Left forelimb (tissue), 1 donor: ENCODE results near the gene ERC2.

Experiments used
- DNase-seq: peaks from one replicate; pipeline ENCODE4 v3.0.0-alpha.2; 2018; ENCODE audit warnings: low spot score

Gene ERC2

DNA sequence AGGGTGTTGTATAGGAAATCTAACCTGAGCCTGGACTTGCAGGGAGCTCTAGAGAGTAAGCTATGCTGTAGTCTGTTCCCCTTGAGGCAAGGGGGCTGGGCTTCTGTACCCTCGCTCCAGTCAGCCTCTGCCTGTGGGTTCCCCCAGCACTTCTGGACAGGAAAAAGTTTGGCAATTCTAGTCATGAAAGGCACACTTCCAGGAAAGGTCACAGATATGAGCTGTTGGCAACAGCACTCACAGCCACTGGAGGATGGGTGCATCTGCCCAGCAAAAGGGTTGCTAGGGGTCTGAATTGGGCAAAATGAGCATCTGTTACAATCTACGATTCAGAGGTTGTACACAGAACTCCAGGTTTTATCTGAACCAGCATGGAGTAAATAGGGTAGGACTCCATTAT lies 281.2 kb downstream of the ERC2 start:
- DNase-seq = no peak

DNA sequence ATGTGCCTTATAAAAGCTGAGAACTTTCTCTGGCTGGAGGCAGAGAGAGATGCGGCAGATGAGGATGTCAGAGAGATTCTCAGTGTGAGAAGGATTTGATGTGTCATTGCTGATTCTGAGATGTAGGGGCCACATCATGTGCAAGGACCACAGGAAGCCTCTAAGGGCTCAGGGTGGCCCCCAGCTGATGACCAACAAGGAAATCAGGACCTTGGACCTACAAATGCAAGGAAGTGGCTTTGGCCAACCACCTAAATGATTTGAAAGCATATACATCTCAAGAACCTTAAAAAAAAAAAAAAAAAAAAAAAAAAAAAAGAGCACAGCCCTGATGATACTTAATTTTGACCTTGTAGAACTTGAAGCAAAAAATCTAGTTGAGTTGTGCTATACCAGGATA lies 282.4 kb downstream of the ERC2 start:
- no peak for DNase-seq

DNA sequence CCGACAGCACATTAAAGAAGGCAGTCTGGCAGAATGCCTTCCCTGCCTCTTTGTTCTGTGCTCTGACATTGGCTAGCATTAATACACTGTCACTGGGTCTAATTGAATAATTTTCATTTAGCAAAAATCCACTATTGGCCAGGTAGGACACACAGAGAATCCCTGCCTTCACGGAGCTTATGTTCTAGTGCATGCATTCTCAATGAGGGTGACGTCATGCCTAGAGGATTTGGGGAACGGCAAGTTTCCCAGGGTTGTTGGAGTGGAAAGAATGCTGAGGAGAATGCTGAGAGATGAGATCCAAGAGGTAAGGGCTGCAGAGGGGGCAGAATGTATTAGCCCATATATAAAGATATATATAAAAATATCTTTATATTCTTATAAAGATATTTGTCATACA lies 284.7 kb downstream of the ERC2 start:
- no peak for DNase-seq

DNA sequence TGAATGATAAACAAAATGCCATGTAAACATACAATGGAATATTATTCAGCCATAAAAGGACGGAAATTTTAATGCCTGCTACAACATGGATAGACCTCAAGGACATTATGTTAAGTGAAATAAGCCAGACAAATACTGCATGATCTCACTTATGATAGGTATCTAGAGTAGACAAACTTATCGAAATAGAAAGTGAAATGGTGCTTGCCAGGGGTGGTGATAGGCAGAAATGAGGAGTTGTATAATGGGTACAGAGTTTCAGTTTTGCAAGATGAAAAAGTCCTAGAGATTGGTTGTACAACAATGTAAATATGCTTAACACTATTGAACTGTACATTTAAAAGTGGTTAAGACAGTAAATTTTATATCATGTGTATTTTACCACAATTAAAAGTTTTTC lies 287.8 kb downstream of the ERC2 start:
- no peak for DNase-seq

DNA sequence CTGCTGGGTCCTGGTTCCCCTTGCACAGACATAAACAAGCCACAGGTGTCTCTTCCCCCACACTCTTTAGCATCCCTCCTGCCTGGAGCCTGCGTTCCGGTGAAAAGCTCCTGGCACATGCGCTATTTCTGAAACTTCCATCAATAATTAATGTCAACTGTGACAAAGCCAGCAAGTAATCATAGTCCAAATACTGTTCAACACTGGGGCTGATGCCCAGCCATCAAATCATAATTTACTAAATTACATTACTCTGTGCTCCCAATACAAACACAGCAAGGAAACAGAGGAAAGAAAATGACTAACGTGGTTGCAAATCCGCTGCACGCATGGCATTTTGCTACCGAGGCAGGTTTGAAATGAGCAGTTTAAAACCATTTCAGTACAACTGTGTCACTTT lies 294.7 kb downstream of the ERC2 start:
- no peak for DNase-seq

DNA sequence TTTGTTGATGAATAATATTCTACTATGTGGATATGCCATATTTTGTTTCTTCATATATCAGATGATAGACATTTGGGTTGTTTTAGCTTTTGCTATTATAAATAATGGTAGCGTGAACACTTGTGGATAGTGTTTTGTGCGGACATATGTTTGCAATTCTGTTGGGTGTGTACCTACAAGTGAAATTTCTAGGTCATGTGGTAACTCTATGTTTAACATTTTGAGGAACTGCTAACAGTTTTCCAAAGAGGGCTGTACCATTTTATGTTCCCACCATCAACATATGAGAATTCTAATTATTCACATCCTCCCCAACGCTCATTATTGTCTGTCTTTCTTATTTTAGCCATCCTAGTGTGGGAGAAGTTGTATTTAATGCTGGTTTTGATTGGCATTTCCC lies 303.8 kb downstream of the ERC2 start:
- DNase-seq = no peak

DNA sequence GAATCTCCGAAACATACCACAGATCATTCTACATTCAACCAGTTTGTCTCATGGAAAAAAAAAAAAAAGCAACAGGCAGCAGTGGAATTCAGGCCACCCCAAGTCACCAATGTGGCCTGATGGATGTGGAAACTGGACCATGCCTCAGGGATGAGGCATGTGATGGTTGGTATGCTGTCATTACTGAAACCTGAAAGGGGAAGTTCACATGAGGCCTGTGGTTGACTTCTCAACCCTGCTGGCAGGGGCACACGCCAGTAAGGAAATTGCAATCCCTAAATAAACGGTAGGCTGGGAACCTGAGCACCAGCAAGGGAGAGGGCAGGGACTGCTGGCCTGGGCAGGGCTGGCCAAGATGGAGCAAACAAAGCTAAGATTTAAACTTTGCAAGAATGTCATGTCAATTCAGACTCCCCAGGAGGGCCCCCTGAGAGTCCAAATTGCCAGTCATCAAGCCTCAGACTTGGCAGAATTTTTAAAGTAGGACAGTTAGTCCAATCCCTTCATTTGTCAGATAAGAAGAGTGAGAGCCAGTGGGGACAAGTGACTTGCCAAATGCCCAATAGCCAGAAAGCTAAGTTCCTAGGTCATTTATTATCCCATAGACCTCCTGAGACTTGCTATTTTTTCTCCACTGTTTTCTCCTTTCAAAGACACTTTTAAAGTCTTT lies 310.4 kb downstream of the ERC2 start:
- DNase-seq = peak; percentile 65

DNA sequence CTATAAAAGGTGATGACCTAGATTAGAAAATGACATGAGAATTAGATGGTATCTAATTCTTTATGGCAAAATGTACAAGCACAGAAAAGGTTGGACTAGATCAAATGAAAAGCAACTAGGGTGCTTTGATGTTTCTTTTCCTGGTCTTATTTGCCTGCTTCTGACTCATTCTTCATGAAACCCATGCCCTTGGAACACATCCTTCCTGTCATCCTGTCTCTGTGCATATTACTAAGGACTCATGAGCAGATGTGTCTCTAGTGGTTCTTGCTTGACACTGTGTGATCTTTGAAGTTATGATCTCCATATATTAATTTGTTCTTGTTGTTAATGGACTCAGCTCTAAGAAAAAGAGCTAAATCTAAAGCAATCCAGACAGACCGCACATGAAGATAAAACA lies 314.0 kb downstream of the ERC2 start:
- no peak for DNase-seq

DNA sequence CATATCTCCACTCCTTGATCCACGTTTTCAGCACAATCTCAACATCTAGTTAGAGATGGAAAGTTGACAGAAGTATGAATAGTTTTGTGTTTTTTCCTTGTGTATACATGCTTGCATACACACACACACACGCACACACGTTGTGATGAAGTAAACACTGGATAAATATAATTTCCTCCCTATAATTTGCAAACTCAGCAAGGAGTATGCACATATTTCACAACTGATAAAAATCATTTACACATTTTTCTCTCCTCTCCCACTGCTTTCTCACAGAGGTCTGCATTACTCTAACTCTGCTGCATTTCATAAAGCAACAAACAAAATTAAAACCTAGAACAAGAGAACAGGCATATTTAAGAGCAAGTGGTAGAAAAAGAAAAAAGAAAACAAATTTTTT lies 320.9 kb downstream of the ERC2 start:
- DNase-seq = no peak

DNA sequence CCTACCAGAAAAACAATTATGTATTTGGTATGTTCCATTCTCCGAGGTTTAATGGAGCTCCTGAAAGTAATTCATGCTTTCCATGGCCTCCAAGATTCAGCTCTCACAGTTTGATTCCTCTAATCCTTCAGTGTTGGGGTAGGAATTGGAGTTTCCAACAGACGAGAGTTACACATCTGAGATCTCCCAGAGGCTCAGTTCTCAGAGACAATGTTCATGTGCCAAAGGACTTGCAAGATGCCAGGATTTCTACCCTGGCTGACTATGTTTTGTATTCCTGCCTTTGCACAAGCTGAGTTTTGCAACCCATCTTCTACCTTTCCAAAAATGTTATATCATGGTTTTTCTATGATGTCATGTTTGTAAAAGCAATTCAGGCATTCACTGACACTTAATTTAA lies 322.9 kb downstream of the ERC2 start:
- DNase-seq = no peak

DNA sequence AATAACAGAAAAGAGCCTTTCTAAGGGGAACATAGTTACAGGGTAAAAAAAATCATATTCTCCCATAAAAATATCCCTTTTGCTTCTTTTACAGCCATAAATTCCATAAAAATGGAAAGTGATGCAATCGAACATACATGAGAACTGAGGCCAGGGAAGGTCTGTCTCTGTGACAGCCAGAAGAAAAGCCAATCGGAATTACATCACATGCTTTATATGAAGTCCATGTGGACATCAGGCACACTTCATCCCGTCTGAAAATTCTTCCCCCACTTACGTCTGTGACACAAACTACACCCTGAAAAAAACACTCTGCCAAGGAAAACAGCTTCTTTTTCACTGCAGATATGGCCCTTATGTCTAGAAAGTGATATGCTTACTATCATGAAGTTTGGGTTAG lies 323.5 kb downstream of the ERC2 start:
- no peak for DNase-seq

DNA sequence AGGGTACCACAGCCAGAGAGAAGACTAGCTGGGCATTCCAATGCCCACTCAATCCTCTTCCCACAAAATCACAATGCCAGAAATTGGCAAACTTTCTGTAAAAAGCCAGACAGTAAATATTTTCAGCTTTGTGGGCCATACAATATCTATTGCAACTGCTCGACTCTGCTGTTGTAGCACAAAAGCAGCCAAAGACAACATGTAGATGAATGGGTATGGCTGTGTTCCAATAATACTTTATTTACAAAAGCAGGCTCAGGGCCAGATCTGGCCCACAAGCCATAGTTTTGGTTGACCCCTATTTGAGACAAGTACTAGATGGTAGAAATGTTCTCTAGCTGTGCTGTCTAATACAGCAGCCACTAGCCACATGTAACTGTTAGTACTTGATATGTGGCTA lies 330.9 kb downstream of the ERC2 start:
- no peak for DNase-seq

DNA sequence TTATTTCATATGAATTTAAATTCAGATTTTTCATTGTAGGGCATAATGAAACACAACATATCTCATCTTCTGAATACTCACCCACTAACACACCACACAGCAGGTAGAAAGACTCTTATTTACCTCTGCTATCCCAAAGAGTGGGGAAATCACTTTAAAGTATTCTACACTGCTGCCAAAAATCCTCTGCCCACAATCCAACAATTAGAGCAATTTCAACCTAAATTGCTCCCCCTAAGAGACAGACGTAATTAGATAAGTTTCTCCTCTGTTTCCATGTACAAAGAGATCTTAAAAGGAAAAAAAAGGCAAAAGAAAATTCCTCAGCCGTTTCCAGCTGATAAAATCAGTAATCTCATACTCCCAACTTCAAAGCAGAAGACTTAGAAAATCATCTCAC lies 331.8 kb downstream of the ERC2 start:
- no peak for DNase-seq

DNA sequence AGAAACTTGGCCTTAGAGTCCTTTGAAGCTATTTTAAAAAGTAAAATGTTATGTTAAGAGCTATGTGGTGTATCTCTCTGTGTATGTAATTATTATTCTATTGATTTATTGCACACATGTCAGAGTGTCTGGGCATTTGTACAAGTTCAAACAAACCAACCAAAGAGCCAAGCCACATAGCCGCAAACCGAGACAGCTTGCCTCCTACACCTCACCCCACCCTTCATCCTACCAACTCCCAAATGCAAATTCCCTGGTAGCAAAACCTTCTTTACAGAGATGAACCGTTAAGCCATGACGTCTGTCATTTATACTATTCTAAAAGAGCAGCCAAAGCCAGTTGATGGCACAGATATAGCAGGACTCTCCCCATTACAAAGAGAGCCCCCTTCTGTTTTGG lies 332.3 kb downstream of the ERC2 start:
- DNase-seq = no peak

DNA sequence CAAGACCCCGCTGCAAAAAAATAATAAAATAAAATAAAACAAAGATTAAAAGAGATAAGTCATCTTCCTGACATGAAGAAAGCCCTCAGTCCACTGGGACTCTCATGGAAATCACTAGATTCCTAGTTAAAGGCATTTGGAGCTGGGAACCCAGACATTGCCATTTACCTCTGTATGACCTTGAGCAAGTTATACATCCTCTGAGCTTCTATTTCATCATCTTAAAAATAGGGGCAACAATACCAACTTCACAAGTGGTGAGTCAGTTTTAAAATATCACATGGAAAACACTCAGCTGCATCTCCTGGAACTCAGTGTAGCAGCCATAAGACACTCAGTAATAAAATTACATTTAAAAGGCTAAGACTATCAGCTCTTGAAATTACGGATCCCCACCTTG lies 334.8 kb downstream of the ERC2 start:
- DNase-seq = no peak

DNA sequence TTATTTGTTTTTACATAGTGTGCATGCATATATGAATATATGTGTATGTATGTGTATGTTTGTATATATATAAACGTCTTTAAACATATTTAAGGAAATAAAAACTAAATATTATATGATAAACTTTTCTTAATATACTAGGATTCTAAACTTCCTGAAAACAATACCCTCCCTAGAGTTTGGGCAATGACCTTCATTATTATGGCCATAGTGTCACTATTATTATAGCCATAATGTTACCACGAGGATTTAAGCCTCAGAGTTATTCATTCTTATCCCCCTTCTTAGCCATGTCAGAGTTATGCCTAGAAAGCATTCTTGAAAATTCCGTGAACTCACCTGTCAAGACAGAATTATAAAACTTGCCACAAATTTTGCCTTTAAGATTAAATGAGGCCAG lies 335.5 kb downstream of the ERC2 start:
- no peak for DNase-seq

DNA sequence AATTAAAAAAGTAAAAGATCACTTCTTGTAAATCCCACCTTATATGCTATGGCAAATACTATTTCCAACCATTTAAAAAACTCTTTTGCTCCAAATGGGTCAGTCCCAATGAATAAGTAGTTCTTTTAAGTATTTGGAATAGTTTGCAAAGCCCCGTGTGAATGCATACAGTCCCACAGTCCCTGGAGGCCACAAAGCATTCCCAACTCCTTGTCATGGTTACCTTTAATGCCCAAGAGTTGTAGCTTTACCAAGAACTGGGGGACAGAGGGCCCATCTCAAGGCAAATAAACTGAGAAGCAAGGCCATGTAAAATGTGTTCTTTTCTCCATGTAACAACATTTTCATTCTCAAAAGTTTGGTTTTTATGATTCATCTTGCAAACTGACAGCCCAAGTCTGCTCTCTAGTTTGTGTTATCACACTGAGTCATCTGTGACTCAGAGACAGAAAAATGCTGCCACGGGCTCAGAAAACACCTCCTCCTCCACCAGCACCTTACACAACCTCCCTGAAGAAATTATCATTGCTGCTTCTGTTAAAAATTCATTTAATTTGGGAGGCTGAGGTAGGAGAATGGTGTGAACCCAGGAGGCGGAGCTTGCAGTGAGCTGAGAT lies 336.2 kb downstream of the ERC2 start:
- DNase-seq = no peak

DNA sequence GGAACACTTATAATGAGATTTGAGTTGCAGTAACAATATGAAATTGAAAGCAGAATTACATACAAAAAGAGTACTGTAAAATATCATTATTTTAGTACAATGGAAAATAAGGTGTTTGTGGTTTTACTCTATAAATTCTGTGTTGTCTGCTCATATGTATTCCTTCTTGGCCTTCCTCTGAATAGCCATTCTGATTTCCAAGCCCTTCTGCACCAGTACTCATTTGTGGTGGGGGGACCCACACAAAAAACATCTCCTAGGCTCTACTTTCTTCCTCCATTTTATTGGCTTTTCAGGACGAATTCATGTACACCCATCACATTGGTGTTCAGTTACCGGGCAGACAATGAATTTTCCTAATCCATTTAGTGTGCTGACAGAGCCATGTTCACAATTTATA lies 338.2 kb downstream of the ERC2 start:
- DNase-seq = no peak

DNA sequence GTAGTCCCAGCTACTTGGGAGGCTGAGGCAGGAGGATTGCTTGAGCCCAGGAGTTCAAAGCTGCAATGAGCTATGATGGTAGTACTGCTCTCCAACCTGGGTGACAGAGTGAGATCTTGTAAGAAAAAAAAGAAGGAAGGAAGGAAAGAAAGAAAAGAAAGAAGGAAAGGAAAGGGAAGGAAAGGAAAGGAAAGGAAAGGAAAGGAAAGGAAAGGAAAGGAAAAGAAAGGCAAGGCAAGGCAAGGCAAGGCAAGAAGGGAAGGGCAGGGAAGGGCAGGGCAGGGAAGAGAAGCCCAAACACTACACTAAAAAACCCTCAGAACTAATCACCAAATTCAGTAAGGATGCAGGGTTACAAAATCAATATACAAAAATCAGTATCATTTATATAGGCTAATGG lies 341.6 kb downstream of the ERC2 start:
- DNase-seq = no peak

DNA sequence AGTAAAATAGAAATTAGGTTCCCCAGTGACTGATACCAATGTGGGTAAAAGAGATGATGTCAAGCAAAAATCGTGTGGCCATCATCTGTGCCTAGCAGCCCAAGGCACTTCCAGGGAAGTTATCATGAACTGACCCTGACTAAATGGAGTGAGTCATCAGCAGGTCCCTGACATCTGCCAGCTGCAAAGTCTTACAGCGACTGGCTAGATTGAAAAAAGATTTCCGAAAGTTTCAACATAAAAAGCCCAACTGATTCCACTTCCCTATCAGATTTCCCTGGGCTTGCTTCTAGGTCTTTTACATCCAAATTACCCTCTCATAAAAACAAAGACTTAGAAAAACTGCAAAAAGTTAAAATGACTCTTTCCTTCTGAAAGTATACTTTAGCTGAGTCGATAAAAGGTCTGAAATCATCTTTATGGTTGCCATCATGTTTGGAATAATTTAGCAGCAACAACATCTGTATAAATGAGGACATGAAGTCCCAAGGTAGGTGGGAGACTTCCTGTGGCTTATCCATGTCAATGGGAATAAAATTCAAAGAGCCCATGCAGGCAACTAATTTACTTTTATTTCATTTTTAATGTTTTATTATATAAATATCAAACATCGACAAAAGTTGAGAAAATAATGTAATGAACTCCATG lies 342.8 kb downstream of the ERC2 start:
- DNase-seq = no peak

DNA sequence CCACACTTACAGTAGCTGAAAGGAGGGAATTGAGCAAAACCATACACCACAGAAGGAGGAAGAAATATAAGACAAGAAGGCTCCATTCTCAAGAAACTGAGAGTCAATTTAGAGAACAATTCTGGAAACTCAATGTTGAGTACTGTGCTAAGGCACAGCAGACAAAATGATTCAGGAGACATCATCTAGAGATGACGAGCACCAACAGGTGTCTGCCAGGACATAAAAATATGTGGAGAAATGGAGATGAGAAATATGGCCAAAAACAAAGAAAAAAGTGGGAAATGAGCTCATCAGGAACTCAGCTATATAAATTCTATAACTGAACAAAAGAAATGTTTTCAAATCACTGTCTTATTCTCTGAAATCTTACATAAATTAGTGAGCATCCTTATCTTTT lies 343.7 kb downstream of the ERC2 start:
- DNase-seq = no peak

DNA sequence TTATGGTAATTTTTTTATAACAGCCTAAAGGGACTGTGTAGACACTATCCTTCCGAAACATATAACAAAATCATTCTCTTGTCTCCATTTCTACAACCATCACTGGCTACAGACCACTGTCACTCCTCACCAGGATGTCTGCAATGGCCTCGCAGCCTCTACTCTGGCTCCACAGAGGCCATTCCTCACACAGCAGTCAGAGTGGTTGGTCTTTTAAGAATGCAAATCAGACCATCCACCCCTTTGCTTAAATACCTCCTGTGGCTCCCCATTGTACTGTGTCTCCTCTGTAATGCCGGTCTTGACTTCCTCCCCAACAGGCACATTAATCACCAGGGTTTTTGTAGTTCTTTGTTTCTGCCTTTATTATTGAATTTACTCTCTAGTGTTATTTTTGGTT lies 344.8 kb downstream of the ERC2 start:
- no peak for DNase-seq

DNA sequence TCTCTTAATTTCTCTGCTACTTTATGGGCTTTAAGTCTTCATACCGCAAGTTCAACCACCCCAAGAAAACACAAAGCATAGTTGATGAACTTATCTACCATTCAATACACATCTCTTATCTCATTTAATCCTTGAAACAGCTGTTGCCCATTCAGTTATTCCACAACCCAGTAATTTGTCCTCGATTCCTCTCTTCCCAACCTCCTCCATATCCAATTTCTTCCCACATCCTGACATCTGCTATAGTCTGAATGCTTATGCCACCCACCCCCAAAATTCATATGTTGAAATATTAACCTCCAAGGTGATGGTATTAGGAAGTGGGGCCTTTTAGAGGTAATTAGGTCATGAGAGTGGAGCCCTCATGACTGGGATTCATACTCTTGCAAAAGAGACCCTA lies 345.4 kb downstream of the ERC2 start:
- DNase-seq = no peak

DNA sequence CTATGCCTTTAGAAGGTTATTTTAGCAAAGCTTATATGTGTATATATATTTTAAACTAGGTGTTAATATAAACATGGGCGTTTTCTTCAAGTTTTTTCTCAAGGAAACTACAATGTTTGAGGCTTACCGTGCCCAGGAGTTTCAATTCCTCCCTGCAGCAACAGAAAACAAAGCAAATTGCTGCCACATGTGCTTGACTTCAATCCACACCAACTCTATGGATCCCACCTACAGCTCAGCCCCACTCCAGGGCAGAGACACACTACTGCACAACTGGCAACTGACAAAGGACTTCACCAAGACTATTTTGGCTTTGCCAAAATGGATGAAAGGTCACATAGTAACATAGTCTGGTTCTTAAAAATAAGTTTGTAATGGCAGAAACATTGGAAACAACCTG lies 346.6 kb downstream of the ERC2 start:
- no peak for DNase-seq
